Fibroblast of lung (primary cell): ENCODE data around the gene TMEM9. TPM values are rescaled to one million over a fixed set of nuclear protein-coding genes. Genes with fewer than 3 reads are reported as not detected.
A peak's percentile ranks its signal among the peaks of the same experiment; 100 is the strongest.

Source experiments
- DNase-seq, 2 donors: peaks; one replicate each; pipeline versions ENCODE4 v3.0.0 to v3.0.0-alpha.2; 2010; ENCODE audit warnings: low read depth in 2 of 2
- H2AFZ ChIP-seq: 2 replicates; pipeline ENCODE4 v1.5.1; 2012; ENCODE audit warnings: low read length, control low read depth, inconsistent platforms
- H3K27ac ChIP-seq: 2 replicates; pipeline ENCODE4 v1.5.1; 2011; ENCODE audit warnings: low read length, control low read depth; ENCODE audit not compliant: insufficient read depth
- H3K27me3 ChIP-seq: 2 replicates; pipeline ENCODE4 v1.5.1; 2011; ENCODE audit warnings: mild to moderate bottlenecking, low read length; ENCODE audit not compliant: control insufficient read depth, insufficient read depth
- H3K36me3 ChIP-seq: 2 replicates; pipeline ENCODE4 v1.5.1; 2011; ENCODE audit warnings: low read length; ENCODE audit not compliant: control insufficient read depth, insufficient read depth
- H3K4me1 ChIP-seq: 2 replicates; pipeline ENCODE4 v1.5.1; 2011; ENCODE audit warnings: low read length; ENCODE audit not compliant: control insufficient read depth, insufficient read depth; ENCODE audit errors: extremely low read depth
- H3K4me2 ChIP-seq: 2 replicates; pipeline ENCODE4 v1.5.1; 2011; ENCODE audit warnings: low read length, control low read depth; ENCODE audit not compliant: insufficient read depth; ENCODE audit errors: extremely low read depth
- H3K4me3 ChIP-seq, 4 experiments: fragments of 200-600 bp in 1 of 4; sonication (generic) in 1 of 4; replicated peaks in 1 of 4; 2 replicates each; pipeline ENCODE4 v1.5.1; 2011 to 2016; ENCODE audit warnings: low read length in 4 of 4, low read depth in 3 of 4, mild to moderate bottlenecking in 3 of 4, control low read depth in 2 of 4, inconsistent platforms in 1 of 4, mixed read lengths in 1 of 4; ENCODE audit not compliant: insufficient read depth in 1 of 4; ENCODE audit errors: control extremely low read depth in 1 of 4
- H3K79me2 ChIP-seq: 2 replicates; pipeline ENCODE4 v1.5.1; 2012; ENCODE audit warnings: mild to moderate bottlenecking, low read length, inconsistent platforms; ENCODE audit not compliant: control insufficient read depth, insufficient read depth
- H3K9ac ChIP-seq: 2 replicates; pipeline ENCODE4 v1.5.1; 2011; ENCODE audit warnings: mild to moderate bottlenecking, low read length, control low read depth; ENCODE audit not compliant: insufficient read depth
- H3K9me3 ChIP-seq: 2 replicates; pipeline ENCODE4 v1.5.1; 2012; ENCODE audit warnings: low read depth, low read length; ENCODE audit not compliant: control insufficient read depth, insufficient read depth
- H4K20me1 ChIP-seq: 2 replicates; pipeline ENCODE4 v1.5.1; 2011; ENCODE audit warnings: low read length; ENCODE audit not compliant: control insufficient read depth, insufficient read depth; ENCODE audit errors: extremely low read depth
- EZH2 ChIP-seq: IDR thresholded peaks from 2 replicates; pipeline ENCODE4 v1.5.1; 2012; ENCODE audit warnings: low read length, control low read depth, mild to moderate bottlenecking; ENCODE audit errors: missing control alignments
- polyA plus RNA-seq, 2 donors: library from polyadenylated mRNA; depleted of rRNA in 1 of 2; stranded (reverse) in 1 of 2; unstranded in 1 of 2; fragments of >200 nt; gene quantifications; 2 replicates each; pipeline ENCODE4 v1.2.1, GENCODE V29; 2011 to 2012; ENCODE audit warnings: missing spikeins in 1 of 2
- total RNA-seq: library from RNA; depleted of rRNA; stranded (reverse); fragments of >200 nt; gene quantifications from 2 replicates; pipeline ENCODE4 v1.2.1, GENCODE V29; 2014
- TF ChIP-seq, protein P1 (sequence below), 2 donors: IDR thresholded peaks in 1 of 2; conservative IDR thresholded peaks in 1 of 2; 1 replicate in 1 of 2; 2 replicates in 1 of 2; pipeline ENCODE4 v1.5.1; 2011 to 2012; ENCODE audit warnings: low read length in 2 of 2, control low read depth in 1 of 2, inconsistent platforms in 1 of 2, low read depth in 1 of 2, mild to moderate bottlenecking in 1 of 2

TMEM9 gene
- total and polyA plus RNA-seq, 2 donors (not counting 1 experiment from before 2014, with no cell fraction given), result 58.2 to 91.0 TPM

DNA sequence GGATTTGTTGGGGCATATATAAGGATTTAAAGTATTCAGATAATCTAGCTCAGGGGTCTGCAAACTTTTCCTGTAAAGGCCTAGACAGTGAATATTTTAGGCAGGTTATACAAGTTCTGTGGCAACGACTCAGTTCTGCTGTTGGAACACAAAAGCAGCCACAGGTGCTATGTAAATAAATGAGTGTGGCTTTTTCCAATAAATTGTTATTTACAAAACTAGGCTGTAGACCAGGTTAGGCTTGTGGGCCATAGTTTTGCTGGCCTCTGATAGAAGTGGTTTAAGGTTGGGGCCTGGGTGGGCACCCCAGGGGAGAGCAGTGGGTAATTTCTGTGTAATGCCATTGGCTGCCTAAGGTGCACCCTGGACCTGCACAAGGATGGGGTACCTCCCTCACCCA, 19.5 kb upstream of the TMEM9 start:
- no peak for TF ChIP-seq EZH2
- TF ChIP-seq, protein P1, sequence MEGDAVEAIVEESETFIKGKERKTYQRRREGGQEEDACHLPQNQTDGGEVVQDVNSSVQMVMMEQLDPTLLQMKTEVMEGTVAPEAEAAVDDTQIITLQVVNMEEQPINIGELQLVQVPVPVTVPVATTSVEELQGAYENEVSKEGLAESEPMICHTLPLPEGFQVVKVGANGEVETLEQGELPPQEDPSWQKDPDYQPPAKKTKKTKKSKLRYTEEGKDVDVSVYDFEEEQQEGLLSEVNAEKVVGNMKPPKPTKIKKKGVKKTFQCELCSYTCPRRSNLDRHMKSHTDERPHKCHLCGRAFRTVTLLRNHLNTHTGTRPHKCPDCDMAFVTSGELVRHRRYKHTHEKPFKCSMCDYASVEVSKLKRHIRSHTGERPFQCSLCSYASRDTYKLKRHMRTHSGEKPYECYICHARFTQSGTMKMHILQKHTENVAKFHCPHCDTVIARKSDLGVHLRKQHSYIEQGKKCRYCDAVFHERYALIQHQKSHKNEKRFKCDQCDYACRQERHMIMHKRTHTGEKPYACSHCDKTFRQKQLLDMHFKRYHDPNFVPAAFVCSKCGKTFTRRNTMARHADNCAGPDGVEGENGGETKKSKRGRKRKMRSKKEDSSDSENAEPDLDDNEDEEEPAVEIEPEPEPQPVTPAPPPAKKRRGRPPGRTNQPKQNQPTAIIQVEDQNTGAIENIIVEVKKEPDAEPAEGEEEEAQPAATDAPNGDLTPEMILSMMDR (conservative IDR thresholded peaks at IDR 0.05 in 1 of 2, IDR thresholded peaks at IDR 0.05 in 1 of 2; ENCODE audit: low read depth in 1 of 2, low read length in 2 of 2), result no peak
- no peaks in the 10 kb centered on the region for H3K36me3 ChIP-seq
- H4K20me1 ChIP-seq, result no peaks in the 10 kb centered on the region
- H3K79me2 ChIP-seq, result no peaks in the 10 kb centered on the region
- H2AFZ ChIP-seq, result no peak overlapping the region
- H3K9me3 ChIP-seq, result no peaks in the 10 kb centered on the region
- H3K27me3 ChIP-seq, result no peaks in the 10 kb centered on the region
- peaks cover 5% of the 10 kb centered on the region for H3K4me1 ChIP-seq
- no peak overlapping the region for H3K4me3 ChIP-seq
- no peak for DNase-seq
- no peak overlapping the region for H3K9ac ChIP-seq
- H3K4me2 ChIP-seq, result no peak overlapping the region
- no peak overlapping the region for H3K27ac ChIP-seq

DNA sequence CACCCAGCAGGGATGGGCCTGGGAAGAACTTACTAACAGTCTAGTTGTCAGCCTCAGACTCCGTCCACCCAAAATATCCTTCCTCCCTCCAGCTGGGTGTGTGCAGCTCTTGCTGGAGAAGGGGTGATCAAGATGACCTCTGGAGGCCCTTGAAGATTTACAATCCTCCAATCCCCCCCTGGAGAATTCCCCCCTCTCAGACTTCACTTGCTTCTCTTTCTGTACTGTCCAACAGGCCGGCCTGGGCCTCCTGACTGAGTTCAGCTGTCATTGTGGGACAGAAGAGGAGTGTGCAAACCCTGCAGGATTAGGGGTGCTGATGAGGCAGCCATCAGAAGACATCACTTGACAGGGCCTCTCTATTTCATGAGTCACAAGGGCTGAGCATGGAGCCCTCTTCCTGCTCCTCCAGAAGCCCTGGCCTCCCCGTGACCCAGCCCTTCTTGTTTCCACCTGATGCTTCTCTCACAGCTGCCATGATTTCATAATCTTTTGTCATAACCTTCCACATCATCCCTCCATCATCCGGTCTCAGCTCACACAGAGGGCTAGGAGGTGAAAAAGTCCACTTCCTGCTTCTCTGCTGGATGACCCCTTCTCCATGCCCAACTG, 18.8 kb upstream of the TMEM9 start:
- peak in 1 of 2 donors; percentile 42 for DNase-seq
- H3K4me1 ChIP-seq, result peaks cover 5% of the 10 kb centered on the region
- no peak overlapping the region for H3K27ac ChIP-seq
- H3K79me2 ChIP-seq, result no peaks in the 10 kb centered on the region
- no peak for TF ChIP-seq EZH2
- TF ChIP-seq, protein P1 (conservative IDR thresholded peaks at IDR 0.05 in 1 of 2, IDR thresholded peaks at IDR 0.05 in 1 of 2; ENCODE audit: low read depth in 1 of 2, low read length in 2 of 2), result no peak
- no peak overlapping the region for H3K4me2 ChIP-seq
- no peaks in the 10 kb centered on the region for H3K36me3 ChIP-seq
- no peaks in the 10 kb centered on the region for H3K27me3 ChIP-seq
- H3K9me3 ChIP-seq, result no peaks in the 10 kb centered on the region
- no peak overlapping the region for H3K4me3 ChIP-seq
- H2AFZ ChIP-seq, result no peak overlapping the region
- no peak overlapping the region for H3K9ac ChIP-seq
- no peaks in the 10 kb centered on the region for H4K20me1 ChIP-seq

DNA sequence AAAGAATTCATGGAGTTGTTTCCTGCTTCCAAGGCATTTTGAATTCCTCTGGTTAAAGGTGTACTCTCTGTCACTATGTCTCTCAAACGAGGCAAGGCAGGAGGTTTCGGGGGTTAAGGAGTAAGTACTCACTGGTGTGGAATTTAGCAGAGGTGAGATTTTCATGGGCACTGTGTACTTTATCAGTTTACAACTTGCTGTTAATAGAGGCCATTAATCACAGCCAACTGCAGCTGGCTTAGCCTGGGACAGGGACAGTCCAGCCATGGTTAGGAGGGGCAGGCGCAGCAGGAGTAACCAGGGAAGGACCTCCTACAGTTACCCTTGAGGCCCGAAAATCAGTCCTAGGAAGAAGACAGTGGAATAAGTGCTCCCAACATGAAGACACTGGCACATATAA, 18.1 kb upstream of the TMEM9 start:
- no peaks in the 10 kb centered on the region for H3K36me3 ChIP-seq
- no peak overlapping the region for H3K4me2 ChIP-seq
- H3K9ac ChIP-seq, result no peak overlapping the region
- no peaks in the 10 kb centered on the region for H4K20me1 ChIP-seq
- peaks cover 5% of the 10 kb centered on the region for H3K4me1 ChIP-seq
- H2AFZ ChIP-seq, result no peak overlapping the region
- H3K27ac ChIP-seq, result no peak overlapping the region
- no peaks in the 10 kb centered on the region for H3K9me3 ChIP-seq
- H3K27me3 ChIP-seq, result no peaks in the 10 kb centered on the region
- DNase-seq, result no peak
- H3K79me2 ChIP-seq, result no peaks in the 10 kb centered on the region
- TF ChIP-seq, protein P1 (conservative IDR thresholded peaks at IDR 0.05 in 1 of 2, IDR thresholded peaks at IDR 0.05 in 1 of 2; ENCODE audit: low read depth in 1 of 2, low read length in 2 of 2), result no peak
- TF ChIP-seq EZH2, result no peak
- no peak overlapping the region for H3K4me3 ChIP-seq
